ENCODE results near the gene SV2C. TPM values are rescaled to one million over a fixed set of nuclear protein-coding genes. Genes with fewer than 3 reads are reported as not detected.

Gene SV2C
- total RNA-seq, 1 donor: not detected

DNA sequence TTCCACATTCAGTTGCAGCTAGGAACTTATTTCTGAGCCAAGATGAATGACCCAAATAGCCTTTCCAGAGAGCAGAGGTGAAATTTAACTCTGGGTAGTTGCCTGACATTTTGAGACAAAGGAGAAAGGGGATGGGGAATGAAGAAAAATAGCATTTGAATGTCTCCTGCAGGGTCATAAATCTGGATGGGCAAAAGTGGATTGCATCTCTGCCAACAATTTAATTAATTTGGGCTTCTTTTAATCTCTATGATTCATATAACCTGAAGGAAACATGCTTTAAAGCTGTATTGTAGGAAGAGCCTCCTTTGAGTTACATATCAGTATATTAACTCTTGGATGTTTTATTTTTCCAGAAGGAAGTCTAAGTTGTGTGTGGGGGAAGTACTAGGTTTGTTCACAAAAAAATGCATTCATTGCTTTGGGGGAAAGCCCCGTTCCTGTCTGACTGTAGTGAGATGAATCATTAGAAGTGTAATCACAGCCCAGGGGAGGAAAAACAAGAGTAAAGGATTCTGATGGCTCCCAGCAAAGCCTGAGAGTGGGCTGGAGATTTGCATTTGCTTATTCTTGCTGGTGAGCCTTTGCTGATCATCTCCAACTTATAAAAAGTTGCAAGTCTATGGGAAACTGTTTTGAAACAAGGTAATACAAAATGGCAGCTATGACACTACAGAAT, 186.9 kb downstream of the SV2C start:
- H3K4me2 ChIP-seq (ENCODE audit: insufficient read depth, low read length): no peak overlapping the region
- H4K20me1 ChIP-seq (ENCODE audit: insufficient read depth, low read length): no peaks in the 10 kb centered on the region
- H3K79me2 ChIP-seq (ENCODE audit: insufficient read depth, low read length): no peaks in the 10 kb centered on the region
- no peak for DNase-seq (ENCODE audit: insufficient read length, low spot score, missing footprints)
- no peak overlapping the region for H3K27ac ChIP-seq (ENCODE audit: low read depth, low read length)
- no peak overlapping the region for H2AFZ ChIP-seq (ENCODE audit: low read length)
- H3K9me3 ChIP-seq (ENCODE audit: low read depth, low read length): no peaks in the 10 kb centered on the region
- no peak overlapping the region for H3K4me3 ChIP-seq (ENCODE audit: insufficient read depth, low read length)
- no peaks in the 10 kb centered on the region for H3K27me3 ChIP-seq (ENCODE audit: insufficient read depth, low read length)
- H3K36me3 ChIP-seq (ENCODE audit: insufficient read depth, low read length): no peaks in the 10 kb centered on the region
- no peaks in the 10 kb centered on the region for H3K4me1 ChIP-seq (ENCODE audit: insufficient read depth, low read length)
- TF ChIP-seq, protein P1, sequence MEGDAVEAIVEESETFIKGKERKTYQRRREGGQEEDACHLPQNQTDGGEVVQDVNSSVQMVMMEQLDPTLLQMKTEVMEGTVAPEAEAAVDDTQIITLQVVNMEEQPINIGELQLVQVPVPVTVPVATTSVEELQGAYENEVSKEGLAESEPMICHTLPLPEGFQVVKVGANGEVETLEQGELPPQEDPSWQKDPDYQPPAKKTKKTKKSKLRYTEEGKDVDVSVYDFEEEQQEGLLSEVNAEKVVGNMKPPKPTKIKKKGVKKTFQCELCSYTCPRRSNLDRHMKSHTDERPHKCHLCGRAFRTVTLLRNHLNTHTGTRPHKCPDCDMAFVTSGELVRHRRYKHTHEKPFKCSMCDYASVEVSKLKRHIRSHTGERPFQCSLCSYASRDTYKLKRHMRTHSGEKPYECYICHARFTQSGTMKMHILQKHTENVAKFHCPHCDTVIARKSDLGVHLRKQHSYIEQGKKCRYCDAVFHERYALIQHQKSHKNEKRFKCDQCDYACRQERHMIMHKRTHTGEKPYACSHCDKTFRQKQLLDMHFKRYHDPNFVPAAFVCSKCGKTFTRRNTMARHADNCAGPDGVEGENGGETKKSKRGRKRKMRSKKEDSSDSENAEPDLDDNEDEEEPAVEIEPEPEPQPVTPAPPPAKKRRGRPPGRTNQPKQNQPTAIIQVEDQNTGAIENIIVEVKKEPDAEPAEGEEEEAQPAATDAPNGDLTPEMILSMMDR (IDR thresholded peaks at IDR 0.05; ENCODE audit: extremely low read depth, low read depth, low read length): no peak

DNA sequence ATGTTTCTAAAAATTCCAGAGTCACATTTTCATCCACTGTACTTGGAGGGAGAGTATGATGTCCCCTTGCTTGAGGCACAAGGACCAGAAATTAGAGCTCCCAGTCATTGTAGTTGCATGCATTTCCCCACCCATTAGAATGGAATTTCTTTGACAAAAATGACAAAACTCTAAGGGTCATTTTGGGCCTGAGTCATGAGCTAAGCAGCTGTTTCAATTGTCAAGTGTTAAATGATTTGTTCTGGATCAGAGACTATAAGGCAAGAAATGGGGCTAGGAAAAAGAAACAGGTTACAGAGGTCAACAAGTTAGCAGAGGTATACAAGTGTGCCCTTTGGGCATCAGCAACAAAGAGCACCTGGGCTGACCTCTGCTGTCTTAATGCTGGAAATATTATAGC, 188.7 kb downstream of the SV2C start:
- Histone ChIP-seq H2AFZ (ENCODE audit: low read length) (no peak overlapping the region), H3K27ac (ENCODE audit: low read depth, low read length) (no peak overlapping the region), H3K4me1 (ENCODE audit: insufficient read depth, low read length) (no peaks in the 10 kb centered on the region), H3K4me2 (ENCODE audit: insufficient read depth, low read length) (no peak overlapping the region), H4K20me1 (ENCODE audit: insufficient read depth, low read length) (no peaks in the 10 kb centered on the region), H3K9me3 (ENCODE audit: low read depth, low read length) (no peaks in the 10 kb centered on the region), H3K4me3 (ENCODE audit: insufficient read depth, low read length) (no peak overlapping the region), H3K27me3 (ENCODE audit: insufficient read depth, low read length) (no peaks in the 10 kb centered on the region), H3K36me3 (ENCODE audit: insufficient read depth, low read length) (no peaks in the 10 kb centered on the region), H3K79me2 (ENCODE audit: insufficient read depth, low read length) (no peaks in the 10 kb centered on the region)
- no peak for DNase-seq (ENCODE audit: insufficient read length, low spot score, missing footprints)
- TF ChIP-seq, protein P1 (IDR thresholded peaks at IDR 0.05; ENCODE audit: extremely low read depth, low read depth, low read length): no peak

DNA sequence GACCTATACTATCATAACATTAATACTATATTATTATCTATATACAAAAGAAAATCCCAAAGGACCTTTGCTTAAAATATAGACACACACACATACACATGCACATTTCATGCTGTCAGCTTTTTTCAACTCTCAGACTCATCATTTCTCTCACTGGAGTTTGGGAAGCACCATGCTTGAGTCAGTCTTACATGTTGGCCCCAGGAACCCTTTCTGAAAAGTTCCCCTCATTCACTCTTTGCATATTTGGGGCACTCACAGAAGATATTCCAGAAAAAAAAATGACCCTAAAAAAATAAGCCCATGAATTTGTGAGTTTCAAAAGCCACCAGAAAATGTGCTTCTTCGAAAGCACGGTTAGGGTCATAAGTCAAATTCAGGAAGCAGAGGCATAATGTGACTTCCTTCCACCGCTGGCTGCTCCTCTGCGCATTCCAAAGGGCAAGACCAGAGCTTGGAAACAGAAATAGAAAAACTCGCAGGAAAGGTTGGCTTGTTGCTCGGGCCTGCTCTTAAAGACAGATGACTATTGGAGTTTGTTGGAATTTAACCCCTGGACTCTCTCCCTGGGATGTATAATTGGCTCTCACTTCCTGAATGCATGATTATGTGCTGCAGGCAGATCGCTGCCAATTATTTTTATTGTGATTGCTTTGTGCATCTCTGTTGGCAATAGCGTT, 190.2 kb downstream of the SV2C start:
- H3K36me3 ChIP-seq (ENCODE audit: insufficient read depth, low read length): no peaks in the 10 kb centered on the region

DNA sequence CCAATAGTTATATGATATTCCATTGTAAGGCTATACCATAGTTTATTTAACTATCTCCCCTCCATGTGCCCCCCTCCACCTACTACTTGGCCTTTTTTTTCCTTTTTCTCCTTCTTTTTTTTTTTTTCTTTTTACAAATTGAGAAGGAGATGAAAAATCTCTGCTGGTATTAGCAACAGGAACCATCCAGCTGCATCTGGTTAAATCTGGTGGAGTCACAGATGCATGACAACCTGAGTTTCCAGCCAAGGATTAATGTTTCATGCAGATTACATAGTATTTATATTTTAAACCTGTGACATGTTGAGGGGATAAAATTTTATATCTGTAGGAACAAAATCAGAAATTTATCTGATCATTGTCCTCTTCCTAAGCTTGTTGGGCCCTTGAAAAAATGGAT, 191.4 kb downstream of the SV2C start:
- Histone ChIP-seq H4K20me1 (ENCODE audit: insufficient read depth, low read length) (no peaks in the 10 kb centered on the region), H3K79me2 (ENCODE audit: insufficient read depth, low read length) (no peaks in the 10 kb centered on the region), H3K4me3 (ENCODE audit: insufficient read depth, low read length) (no peak overlapping the region), H2AFZ (ENCODE audit: low read length) (no peak overlapping the region), H3K36me3 (ENCODE audit: insufficient read depth, low read length) (no peaks in the 10 kb centered on the region), H3K4me1 (ENCODE audit: insufficient read depth, low read length) (no peaks in the 10 kb centered on the region), H3K4me2 (ENCODE audit: insufficient read depth, low read length) (no peak overlapping the region), H3K9me3 (ENCODE audit: low read depth, low read length) (no peaks in the 10 kb centered on the region), H3K27ac (ENCODE audit: low read depth, low read length) (no peak overlapping the region), H3K27me3 (ENCODE audit: insufficient read depth, low read length) (no peaks in the 10 kb centered on the region)
- no peak for DNase-seq (ENCODE audit: insufficient read length, low spot score, missing footprints)
- TF ChIP-seq, protein P1 (IDR thresholded peaks at IDR 0.05; ENCODE audit: extremely low read depth, low read depth, low read length): no peak

More for the DNA sequence above, 190.2 kb downstream of the SV2C start:
- Histone ChIP-seq H4K20me1 (ENCODE audit: insufficient read depth, low read length) (no peaks in the 10 kb centered on the region), H3K4me1 (ENCODE audit: insufficient read depth, low read length) (no peaks in the 10 kb centered on the region), H3K9me3 (ENCODE audit: low read depth, low read length) (no peaks in the 10 kb centered on the region), H3K4me2 (ENCODE audit: insufficient read depth, low read length) (no peak overlapping the region), H3K27ac (ENCODE audit: low read depth, low read length) (no peak overlapping the region), H2AFZ (ENCODE audit: low read length) (no peak overlapping the region), H3K4me3 (ENCODE audit: insufficient read depth, low read length) (no peak overlapping the region), H3K79me2 (ENCODE audit: insufficient read depth, low read length) (no peaks in the 10 kb centered on the region), H3K27me3 (ENCODE audit: insufficient read depth, low read length) (no peaks in the 10 kb centered on the region)
- TF ChIP-seq, protein P1 (IDR thresholded peaks at IDR 0.05; ENCODE audit: extremely low read depth, low read depth, low read length): no peak
- no peak for DNase-seq (ENCODE audit: insufficient read length, low spot score, missing footprints)
